ENCODE measurements around the gene CRIP3. TPM values are rescaled to one million over a fixed set of nuclear protein-coding genes. Genes with fewer than 3 reads are reported as not detected.

The CRIP3 gene
- total and polyA plus RNA-seq, 10 of the 15 experiments (the other 5 are each of a cell fraction or from before 2014, with no cell fraction given), result 1.5 to 9.2 (median 2.2) TPM

- TF ChIP-seq RAD51 (IDR thresholded peaks at IDR 0.05) (no peak), NR2F1 (conservative IDR thresholded peaks at IDR 0.05) (no peak), MEF2A (IDR thresholded peaks at IDR 0.05; ENCODE audit: insufficient read depth, low read depth, low read length) (no peak), ZSCAN29 (IDR thresholded peaks at IDR 0.05) (no peak)
These were observed 44.0 kb downstream of the CRIP3 start (continued) for GRCh38 chr6:43264599-43265145.

GRCh38 chr6:43263314-43264178, 45.1 kb downstream of the CRIP3 start:
- ATAC-seq, result peak; percentile 99
- Histone ChIP-seq H3K9me3 (replicated peaks; ENCODE audit: control insufficient read depth, insufficient read depth, low read length) (no peaks in the 10 kb centered on the region), H3K27ac (ENCODE audit: control insufficient read depth, insufficient read depth) (no peak overlapping the region), H3K4me2 (ENCODE audit: control insufficient read depth, insufficient read depth) (no peak overlapping the region), H3K79me2 (ENCODE audit: control insufficient read depth, insufficient read depth, low read length) (no peaks in the 10 kb centered on the region), H3K36me3 (ENCODE audit: control insufficient read depth in 2 of 2, insufficient read depth in 2 of 2, low read length in 1 of 2) (no peaks in the 10 kb centered on the region), H3K4me1 (ENCODE audit: control insufficient read depth, insufficient read depth, low read length) (peaks cover 2% of the 10 kb centered on the region; the same call in 1 of the 2 replicates), H3K27me3 (replicated peaks in 1 of 2; ENCODE audit: control insufficient read depth in 2 of 2, insufficient read depth in 2 of 2, low read length in 1 of 2) (no peaks in the 10 kb centered on the region; a peak in 1 of 4 replicates), H3K9ac (ENCODE audit: control insufficient read depth, insufficient read depth, low read length) (no peak overlapping the region), H3K4me3 (no peak overlapping the region), H2AFZ (ENCODE audit: control insufficient read depth, low read depth, low read length) (peak overlapping the region; percentile 67), H4K20me1 (ENCODE audit: control insufficient read depth, insufficient read depth) (no peaks in the 10 kb centered on the region)
- in situ Hi-C loops (cut with MboI) (no loop called here), intact Hi-C loops (cut with micrococcal nuclease; ENCODE audit: unreplicated experiment) (loop anchor here (1.0 to 2.0 kb wide), 5 partner anchors 71 to 243 kb away; no protein-coding TSS in a partner anchor)
- FAIRE-seq, result peak; percentile 90
- CTCF ChIA-PET, result interaction anchor here (0.6 to 6.1 kb wide), 20 partner anchors 17 to 242 kb away, joined by 3 to 56 read pairs (median 4); partner anchors contain the start of genes CRIP3 and DNPH1
- peak; percentile 46 for DNase-seq (ENCODE audit: low read depth, low spot score)
- WGBS (ENCODE audit: insufficient coverage, insufficient replicate concordance, low lambda C conversion rate, missing lambda C conversion rate), result 38% methylated on average over 12 of the region's 12 CpGs
- SMC1A ChIA-PET (ENCODE audit: uncharacterized antibody, unreplicated experiment), result interaction anchor here (1.1 to 3.1 kb wide), 10 partner anchors 9 to 246 kb away, joined by 3 to 16 read pairs (median 4); partner anchors contain the start of genes DNPH1 and LRRC73
- POLR2A ChIA-PET, result interaction anchor here (0.7 kb wide), 2 partner anchors 9 to 26 kb away, joined by 3 read pairs; no protein-coding TSS in a partner anchor
- no TSS peak for BruUV-seq (replicated peaks)
- RAD21 ChIA-PET (ENCODE audit: unreplicated experiment), result interaction anchor here (0.6 to 6.9 kb wide), 12 partner anchors 26 to 243 kb away, joined by 3 to 44 read pairs (median 4); partner anchors contain the start of genes CRIP3 and ZNF318
- TF ChIP-seq NBN (IDR thresholded peaks at IDR 0.05) (0 out of 2 replicates have a peak, but pooled peaks have one; percentile 25), CUX1 (IDR thresholded peaks at IDR 0.05; ENCODE audit: insufficient replicate concordance, low read depth, low read length) (no peak), RB1 (IDR thresholded peaks at IDR 0.05; ENCODE audit: borderline replicate concordance) (peak; percentile 35; the same call in 1 of the 2 replicates), PAX5 (IDR thresholded peaks at IDR 0.05; ENCODE audit: borderline replicate concordance, low read depth, low read length) (0 out of 2 replicates have a peak, but pooled peaks have one; percentile 11), HCFC1 (IDR thresholded peaks at IDR 0.05; ENCODE audit: low read length) (no peak), IKZF1 (conservative IDR thresholded peaks at IDR 0.05) (0 out of 2 replicates have a peak, but pooled peaks have one; percentile 10), YY1 (IDR thresholded peaks at IDR 0.05; ENCODE audit: low read depth, low read length) (peak; percentile 70), SMC3 (IDR thresholded peaks at IDR 0.05; ENCODE audit: borderline replicate concordance, low read length) (peak; percentile 97), NR2F1 (conservative IDR thresholded peaks at IDR 0.05) (peak; percentile 70), BHLHE40 (IDR thresholded peaks at IDR 0.05; ENCODE audit: borderline replicate concordance in 1 of 2, low read depth in 2 of 2, low read length in 1 of 2) (peak; percentile 24 to 60; a peak in 2 of 4 replicates), LARP7 (IDR thresholded peaks at IDR 0.05) (peak; percentile 53; the same call in 1 of the 2 replicates), KLF5 (IDR thresholded peaks at IDR 0.05; ENCODE audit: partially characterized antibody) (peak; percentile 21), ZNF217 (IDR thresholded peaks at IDR 0.05) (no peak)
